ENCODE measurements around the gene MYH11.
A peak's percentile ranks its signal among the peaks of the same experiment; 100 is the strongest.

Gene MYH11

DNA sequence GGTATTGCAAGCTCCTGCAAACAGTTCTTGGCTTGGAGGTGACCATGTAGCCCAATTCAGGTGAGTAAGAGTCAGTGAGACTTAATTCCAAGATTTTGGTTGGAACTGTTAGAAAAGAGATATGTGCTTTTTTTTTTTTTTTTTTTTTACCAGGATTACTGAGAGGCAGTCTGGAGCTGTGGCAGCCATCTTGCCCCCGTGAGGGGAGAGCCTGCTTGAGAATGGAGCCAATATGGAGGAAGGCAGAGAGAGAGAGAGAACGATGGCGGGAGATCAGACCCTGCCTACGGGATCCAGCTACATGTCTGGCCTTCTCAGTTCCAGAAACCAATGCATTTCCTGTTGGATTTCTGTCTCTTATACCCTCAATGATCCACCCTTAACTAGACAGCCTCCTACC is 97.8 kb downstream of the MYH11 start:
- no peak for DNase-seq (ENCODE audit: low spot score)
- TF ChIP-seq, protein P1, sequence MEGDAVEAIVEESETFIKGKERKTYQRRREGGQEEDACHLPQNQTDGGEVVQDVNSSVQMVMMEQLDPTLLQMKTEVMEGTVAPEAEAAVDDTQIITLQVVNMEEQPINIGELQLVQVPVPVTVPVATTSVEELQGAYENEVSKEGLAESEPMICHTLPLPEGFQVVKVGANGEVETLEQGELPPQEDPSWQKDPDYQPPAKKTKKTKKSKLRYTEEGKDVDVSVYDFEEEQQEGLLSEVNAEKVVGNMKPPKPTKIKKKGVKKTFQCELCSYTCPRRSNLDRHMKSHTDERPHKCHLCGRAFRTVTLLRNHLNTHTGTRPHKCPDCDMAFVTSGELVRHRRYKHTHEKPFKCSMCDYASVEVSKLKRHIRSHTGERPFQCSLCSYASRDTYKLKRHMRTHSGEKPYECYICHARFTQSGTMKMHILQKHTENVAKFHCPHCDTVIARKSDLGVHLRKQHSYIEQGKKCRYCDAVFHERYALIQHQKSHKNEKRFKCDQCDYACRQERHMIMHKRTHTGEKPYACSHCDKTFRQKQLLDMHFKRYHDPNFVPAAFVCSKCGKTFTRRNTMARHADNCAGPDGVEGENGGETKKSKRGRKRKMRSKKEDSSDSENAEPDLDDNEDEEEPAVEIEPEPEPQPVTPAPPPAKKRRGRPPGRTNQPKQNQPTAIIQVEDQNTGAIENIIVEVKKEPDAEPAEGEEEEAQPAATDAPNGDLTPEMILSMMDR (conservative IDR thresholded peaks at IDR 0.05; ENCODE audit: low read depth), result no peak
- ChIA-PET CTCF (interaction anchor here (0.6 to 0.7 kb wide), 4 partner anchors 16 to 356 kb away, joined by 4 to 5 read pairs (median 4); no protein-coding TSS in a partner anchor), POLR2A (ENCODE audit: low non-redundant PET) (no interaction called here)
- no peak overlapping the region for H3K27ac ChIP-seq

DNA sequence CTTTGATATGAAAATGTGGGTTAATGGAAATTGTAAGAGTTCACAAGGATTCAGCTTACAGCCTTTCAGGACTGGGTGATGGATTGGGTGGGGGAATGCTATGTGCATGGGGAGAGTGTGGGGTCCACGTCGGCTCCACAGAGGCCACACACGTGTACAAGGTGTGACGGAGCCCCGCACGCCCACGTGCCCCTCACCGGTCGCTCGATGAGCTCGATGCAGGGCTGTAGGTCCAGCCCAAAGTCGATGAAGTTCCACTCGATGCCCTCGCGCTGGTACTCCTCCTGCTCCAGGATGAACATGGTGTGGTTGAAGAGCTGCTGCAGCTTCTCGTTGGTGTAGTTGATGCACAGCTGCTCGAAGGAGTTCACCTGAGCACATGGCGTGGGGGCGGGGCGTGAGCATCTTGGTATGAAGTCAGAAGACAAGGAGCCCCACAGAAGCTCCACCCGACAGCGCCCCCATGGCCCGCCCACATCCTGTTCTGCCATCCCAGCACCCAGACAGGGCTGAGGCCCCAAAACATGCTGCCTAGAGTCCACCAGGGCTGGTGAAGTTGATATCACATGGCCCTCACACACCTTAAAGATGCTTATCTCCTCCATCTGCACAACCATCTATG is 99.1 kb downstream of the MYH11 start:
- TF ChIP-seq, protein P1 (conservative IDR thresholded peaks at IDR 0.05; ENCODE audit: low read depth), result no peak
- no peak for DNase-seq (ENCODE audit: low spot score)
- ChIA-PET POLR2A (ENCODE audit: low non-redundant PET) (no interaction called here), CTCF (interaction anchor here (1.0 to 2.5 kb wide), 3 partner anchors 13 to 62 kb away, joined by 3 to 15 read pairs (median 3); no protein-coding TSS in a partner anchor)
- no peak overlapping the region for H3K27ac ChIP-seq

DNA sequence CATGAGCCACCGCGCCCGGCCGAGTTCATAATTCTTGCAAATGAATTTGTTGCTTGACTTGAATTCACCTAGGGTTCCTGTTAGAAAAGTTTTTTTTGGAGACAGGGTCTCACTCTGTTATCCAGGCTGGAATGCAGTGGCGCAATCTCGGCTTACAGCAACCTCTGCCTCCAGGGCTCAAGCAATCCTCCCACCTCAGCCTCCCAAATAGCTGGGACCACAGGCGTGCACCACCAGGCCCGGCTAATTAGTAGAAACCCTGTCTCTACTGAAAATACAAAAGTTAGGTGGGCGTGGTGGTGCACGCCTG is 99.8 kb downstream of the MYH11 start:
- H3K27ac ChIP-seq, result no peak overlapping the region
- TF ChIP-seq, protein P1 (conservative IDR thresholded peaks at IDR 0.05; ENCODE audit: low read depth), result no peak
- DNase-seq (ENCODE audit: low spot score), result no peak
- ChIA-PET POLR2A (ENCODE audit: low non-redundant PET) (no interaction called here), CTCF (interaction anchor here (0.7 to 2.5 kb wide), 6 partner anchors 11 to 236 kb away, joined by 3 to 15 read pairs (median 3); no protein-coding TSS in a partner anchor)

DNA sequence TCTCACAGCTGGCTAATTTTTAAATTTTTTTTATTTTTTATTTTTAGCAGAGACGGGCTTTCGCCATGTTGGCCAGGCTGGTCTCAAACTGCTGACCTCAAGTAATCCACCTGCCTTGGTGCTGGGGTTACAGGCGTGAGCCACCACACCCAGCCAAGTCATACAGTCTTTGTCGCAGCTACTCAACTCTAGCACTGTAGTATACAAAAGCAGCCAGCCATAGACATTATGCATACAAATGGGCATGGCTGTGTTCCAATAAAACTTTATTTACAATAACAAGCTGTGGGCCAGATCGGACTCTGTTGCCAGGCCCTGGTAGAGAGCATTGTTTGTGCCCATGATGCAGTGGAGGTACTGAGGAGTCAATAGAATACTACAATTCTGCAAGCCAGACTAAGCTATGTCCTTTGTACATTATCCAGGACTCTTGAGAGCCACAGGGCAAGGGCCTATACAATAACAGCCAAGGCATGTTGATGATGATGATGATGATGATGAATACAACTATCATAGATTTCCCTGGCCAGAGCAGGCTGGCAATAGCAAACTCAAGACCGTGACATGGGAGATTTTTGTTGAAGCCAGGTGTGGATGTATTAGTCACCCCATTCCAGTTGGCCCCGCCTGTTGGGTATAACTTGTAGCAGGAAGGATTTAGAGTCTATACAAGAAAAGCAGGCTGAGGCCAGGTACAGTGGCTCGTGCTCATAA is 101.8 kb downstream of the MYH11 start:
- H3K27ac ChIP-seq, result no peak overlapping the region
- ChIA-PET POLR2A (ENCODE audit: low non-redundant PET) (no interaction called here), CTCF (interaction anchor here (2.5 kb wide), 1 partner anchor 16 kb away, joined by 15 read pairs; no protein-coding TSS in a partner anchor)
- TF ChIP-seq, protein P1 (conservative IDR thresholded peaks at IDR 0.05; ENCODE audit: low read depth), result no peak
- peak; percentile 46 for DNase-seq (ENCODE audit: low spot score)

DNA sequence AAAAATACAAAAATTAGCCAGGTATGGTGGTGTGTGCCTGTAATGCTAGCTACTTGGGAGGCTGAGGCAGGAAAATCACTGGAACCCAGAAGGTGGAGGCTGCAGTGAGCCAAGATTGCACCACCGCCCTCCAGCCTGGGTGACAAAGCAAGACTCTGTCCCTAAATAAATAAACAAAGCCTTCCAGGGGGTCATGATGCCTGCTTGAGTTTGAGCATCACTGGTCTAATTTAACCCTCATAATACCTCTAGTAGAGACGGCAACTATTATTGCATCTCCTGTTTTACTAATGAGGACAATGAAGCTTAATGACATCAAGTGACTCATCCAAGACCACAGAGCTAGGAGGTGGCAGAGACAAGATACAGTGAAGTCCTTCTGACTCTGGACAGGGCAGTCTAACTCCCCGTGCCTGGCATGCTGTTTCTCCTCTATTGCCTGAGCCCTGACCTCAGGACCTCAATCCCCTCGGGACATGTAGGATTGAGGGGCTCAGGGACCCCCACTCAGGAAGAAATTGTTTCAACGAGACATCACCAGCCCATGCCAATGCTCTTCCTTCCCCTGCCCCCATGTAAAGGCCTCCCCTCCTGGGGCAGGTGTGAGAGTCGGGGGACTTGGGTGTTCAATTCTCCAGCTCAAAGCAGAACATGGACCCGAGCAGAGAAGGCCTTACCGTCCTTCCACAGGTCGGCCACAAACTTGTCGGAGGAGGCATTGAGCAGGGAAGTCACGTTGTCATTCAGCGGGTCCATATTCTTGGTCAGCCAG is 103.9 kb downstream of the MYH11 start:
- DNase-seq (ENCODE audit: low spot score), result no peak
- no peak overlapping the region for H3K27ac ChIP-seq
- ChIA-PET CTCF (no interaction called here), POLR2A (ENCODE audit: low non-redundant PET) (no interaction called here)
- TF ChIP-seq, protein P1 (conservative IDR thresholded peaks at IDR 0.05; ENCODE audit: low read depth), result no peak

DNA sequence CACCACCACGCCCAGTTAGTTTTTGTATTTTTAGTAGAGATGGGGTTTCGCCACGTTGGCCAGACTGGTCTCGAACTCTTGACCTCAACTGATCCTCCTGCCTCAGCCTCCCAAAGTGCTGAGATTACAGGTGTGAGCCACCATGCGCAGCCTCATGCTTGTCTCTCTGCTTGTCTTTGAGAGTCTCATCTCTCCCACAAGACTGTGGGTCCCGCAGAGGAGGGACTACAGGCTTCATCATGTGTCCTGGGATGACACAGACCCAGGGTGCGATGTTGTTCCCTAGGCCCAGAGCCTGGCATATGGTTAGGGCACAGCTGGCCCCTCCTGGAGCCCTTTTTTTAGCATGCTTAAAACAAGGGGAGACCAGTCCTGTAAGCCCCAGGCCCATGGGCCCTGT is 104.9 kb downstream of the MYH11 start:
- DNase-seq (ENCODE audit: low spot score), result no peak
- ChIA-PET CTCF (no interaction called here), POLR2A (ENCODE audit: low non-redundant PET) (interaction anchor here (0.6 kb wide), 1 partner anchor 25 kb away, joined by 3 read pairs; no protein-coding TSS in a partner anchor)
- H3K27ac ChIP-seq, result no peak overlapping the region
- TF ChIP-seq, protein P1 (conservative IDR thresholded peaks at IDR 0.05; ENCODE audit: low read depth), result no peak

Measured in RWPE1 (cell line).